NCI-H2196 (cell line): ENCODE measurements around the gene COPS7A.

Experiments used
- DNase-seq: peaks from one replicate; lab custom pipeline; 2025; ENCODE audit not compliant: unreplicated experiment; lab: John Stamatoyannopoulos, UW

COPS7A gene

DNA sequence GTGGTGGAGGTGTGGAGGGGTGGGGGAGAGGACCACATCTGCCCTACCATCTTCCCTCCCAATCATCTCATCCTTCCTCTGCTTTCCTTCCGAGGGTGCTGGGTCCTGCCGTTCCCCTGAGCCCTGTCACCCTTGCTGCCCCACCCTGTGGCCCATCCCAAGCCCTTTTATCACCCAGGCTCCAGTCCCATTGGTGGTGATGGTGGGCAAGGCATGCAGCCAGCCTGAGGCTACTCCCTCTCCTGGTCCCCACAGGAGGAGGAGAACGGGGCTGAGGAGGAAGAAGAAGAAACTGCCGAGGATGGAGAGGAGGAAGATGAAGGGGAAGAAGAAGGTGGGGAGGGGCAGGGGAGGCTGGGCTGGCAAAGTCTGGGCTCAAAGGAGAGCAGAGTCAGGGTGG, 45.8 kb downstream of the COPS7A start:
- no peak for DNase-seq

DNA sequence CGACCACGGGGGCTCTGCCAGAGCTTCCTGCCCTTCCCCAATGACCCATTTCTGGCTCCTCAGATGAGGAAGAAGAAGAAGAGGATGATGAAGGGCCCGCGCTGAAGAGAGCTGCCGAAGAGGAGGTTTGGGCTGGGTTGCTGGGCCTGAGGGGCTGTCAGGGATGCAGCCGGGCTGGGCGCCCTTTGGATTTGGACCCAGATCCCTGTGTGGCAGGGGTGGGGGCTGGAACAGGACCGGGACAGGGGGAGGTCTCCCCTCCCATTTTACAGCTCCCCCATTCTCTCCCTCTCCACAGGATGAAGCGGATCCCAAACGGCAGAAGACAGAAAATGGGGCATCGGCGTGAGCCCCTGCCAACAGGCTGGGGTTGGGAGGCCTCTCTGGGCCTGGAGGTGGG, 46.2 kb downstream of the COPS7A start:
- no peak for DNase-seq

DNA sequence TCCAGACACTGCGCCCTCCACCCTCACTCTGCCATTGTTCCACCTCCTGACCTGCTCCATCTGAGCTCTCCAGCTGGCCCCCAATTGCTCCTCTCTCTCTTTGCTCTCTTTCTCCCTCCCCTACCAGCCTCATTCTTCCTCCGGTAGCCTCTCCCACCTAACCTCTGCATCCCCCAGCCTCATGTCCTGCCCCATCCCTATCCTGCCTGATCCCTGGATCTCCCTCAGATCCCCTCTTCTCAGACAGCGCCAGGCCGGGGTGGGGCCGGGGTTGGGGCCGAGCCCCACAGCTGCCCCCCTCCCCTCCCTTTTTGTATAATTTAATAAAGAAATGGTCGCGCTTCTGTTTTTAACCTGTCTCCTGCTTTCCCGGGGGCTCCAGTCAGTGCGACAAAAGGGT, 46.8 kb downstream of the COPS7A start:
- DNase-seq: no peak

DNA sequence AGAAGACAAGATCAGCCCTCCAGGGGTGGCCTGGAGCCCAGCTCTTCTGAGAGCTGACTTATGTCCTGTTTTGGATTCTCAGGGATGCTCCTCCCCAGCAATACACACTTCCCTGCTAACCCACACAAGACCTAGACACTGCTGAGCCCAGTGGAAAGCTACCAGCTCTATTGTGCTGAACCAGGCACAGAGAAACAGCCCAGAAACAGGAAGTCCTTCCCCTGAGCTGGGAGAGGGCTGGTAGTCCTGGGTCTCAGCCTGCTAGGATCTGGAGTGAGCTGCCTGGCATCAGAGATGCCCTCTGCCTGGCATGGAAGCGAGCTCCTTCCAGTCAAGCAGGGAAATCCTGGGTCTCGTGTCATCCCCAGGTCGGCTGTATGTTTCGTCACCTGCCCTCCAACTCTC, 47.2 kb downstream of the COPS7A start:
- no peak for DNase-seq

DNA sequence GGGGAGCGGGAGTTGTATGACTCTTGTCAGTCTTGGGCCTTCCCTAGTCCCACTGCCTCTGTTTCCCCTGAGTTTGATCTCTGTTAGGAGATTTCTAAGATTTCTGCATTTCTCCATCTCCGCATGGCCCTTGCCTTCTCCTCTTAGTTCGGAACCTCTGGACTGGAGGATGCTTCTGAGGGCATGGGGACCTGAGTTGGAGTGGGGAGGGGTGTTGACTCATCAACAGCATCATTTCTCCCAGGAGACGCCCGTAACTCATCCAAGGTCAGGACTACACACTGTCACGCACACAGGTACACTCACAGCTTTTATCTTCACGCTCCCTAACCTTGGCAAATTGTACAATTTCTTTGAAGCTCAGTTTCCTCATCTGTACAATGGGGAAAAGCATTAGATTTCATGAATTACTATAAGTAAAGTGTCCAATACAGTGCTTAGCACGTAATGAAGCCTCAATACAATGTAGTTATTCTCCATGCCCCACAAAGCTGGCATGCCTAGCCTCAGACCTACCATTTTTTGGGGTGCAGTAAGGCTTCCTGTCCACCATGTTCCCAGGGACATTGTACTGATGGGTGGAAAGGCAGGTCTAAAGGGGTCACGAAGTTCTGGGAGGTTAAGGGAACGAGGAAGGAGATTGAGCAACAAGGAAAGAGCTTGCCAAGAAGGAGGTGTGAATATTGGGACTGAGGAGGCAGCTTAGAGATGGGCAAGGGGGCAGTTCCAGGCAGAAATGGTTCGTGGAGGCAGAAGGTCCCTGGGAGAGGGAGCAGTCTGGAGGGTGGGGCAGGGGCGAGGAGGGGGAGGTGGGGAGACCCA, 47.9 kb downstream of the COPS7A start:
- DNase-seq: no peak

DNA sequence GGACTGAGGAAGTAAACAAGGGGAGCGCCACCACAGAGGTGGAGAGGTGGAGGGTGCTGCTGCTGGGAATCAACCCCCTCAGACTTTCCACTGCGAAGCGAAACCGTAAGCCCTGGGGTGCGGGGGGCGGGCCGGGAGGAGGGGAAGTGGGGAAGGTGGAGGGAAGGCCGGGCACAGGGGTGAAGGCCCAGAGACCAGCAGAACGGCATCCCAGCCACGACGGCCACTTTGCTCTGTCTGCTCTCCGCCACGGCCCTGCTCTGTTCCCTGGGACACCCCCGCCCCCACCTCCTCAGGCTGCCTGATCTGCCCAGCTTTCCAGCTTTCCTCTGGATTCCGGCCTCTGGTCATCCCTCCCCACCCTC, 48.5 kb downstream of the COPS7A start, which contains the start of gene LAG3:
LAG3 (plus strand) TSS at position 190 of the 365 bp plus-strand sequence. CDS start 333 bp downstream, outside the sequence.
- no peak for DNase-seq

DNA sequence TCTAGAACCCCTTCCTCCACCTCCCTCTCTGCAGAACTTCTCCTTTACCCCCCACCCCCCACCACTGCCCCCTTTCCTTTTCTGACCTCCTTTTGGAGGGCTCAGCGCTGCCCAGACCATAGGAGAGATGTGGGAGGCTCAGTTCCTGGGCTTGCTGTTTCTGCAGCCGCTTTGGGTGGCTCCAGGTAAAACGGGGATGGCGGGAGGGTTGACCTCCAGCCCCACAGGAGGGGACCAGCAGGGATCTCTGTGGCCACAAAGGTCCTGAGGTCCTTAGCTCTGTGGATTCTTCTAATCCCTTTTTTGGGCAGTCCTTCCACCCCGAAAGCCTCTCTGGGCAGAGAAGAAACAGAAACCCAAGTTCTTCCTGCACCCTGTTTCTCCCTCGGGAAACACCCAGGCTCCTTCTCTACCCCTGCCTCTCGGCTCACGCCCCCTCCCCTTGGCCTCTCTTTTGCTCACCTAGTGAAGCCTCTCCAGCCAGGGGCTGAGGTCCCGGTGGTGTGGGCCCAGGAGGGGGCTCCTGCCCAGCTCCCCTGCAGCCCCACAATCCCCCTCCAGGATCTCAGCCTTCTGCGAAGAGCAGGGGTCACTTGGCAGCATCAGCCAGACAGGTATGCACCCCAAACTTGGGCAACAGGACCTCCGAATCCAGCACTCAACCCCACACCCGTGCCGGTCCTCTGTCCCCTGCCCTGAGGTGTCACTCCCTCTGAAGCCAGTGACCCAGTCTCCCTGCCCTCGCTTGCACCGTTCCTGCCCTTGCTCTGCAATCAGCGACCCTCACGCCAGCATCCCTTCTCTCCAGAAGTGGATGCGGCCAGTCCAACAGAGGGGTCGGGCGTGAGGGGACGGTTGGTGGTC, 49.1 kb downstream of the COPS7A start:
- no peak for DNase-seq

DNA sequence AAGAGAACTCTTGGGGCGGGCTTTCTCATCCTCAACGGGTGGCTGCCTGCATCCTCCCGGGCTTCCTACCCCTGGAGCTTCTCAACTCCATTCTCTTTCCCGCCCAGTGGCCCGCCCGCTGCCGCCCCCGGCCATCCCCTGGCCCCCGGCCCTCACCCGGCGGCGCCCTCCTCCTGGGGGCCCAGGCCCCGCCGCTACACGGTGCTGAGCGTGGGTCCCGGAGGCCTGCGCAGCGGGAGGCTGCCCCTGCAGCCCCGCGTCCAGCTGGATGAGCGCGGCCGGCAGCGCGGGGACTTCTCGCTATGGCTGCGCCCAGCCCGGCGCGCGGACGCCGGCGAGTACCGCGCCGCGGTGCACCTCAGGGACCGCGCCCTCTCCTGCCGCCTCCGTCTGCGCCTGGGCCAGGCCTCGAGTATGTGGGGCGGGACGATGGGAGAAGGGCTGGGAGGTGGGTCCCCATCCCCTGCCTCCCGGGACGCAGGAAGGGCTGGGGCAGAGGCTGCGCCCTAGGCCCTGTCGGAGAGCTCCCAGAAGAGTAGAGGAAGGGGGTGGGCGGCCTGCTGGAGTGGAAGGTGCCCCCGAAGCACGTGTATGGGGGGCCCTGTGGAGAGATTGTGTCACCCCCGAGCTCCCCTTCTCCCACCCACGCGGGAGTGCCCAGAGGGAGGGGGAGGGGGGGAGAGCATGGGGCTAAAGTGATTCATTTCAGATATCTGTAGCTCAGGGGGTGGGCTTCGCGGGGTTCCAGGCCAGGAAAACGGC, 49.9 kb downstream of the COPS7A start:
- no peak for DNase-seq

DNA sequence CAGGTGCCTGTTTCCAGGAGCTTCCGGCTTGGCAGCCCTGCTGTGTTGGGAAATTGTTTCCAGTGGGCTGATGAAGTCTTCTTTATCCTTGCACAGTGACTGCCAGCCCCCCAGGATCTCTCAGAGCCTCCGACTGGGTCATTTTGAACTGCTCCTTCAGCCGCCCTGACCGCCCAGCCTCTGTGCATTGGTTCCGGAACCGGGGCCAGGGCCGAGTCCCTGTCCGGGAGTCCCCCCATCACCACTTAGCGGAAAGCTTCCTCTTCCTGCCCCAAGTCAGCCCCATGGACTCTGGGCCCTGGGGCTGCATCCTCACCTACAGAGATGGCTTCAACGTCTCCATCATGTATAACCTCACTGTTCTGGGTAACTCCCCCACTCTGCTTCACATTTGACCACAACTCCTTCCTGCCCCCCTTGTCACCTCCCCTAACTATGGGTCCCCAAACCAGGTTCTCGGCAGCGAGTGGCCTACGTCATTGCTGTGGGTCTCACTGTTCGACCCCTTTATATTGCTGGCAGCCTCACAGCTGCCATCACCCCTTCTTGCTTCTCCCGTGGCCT, 50.7 kb downstream of the COPS7A start:
- DNase-seq: no peak

DNA sequence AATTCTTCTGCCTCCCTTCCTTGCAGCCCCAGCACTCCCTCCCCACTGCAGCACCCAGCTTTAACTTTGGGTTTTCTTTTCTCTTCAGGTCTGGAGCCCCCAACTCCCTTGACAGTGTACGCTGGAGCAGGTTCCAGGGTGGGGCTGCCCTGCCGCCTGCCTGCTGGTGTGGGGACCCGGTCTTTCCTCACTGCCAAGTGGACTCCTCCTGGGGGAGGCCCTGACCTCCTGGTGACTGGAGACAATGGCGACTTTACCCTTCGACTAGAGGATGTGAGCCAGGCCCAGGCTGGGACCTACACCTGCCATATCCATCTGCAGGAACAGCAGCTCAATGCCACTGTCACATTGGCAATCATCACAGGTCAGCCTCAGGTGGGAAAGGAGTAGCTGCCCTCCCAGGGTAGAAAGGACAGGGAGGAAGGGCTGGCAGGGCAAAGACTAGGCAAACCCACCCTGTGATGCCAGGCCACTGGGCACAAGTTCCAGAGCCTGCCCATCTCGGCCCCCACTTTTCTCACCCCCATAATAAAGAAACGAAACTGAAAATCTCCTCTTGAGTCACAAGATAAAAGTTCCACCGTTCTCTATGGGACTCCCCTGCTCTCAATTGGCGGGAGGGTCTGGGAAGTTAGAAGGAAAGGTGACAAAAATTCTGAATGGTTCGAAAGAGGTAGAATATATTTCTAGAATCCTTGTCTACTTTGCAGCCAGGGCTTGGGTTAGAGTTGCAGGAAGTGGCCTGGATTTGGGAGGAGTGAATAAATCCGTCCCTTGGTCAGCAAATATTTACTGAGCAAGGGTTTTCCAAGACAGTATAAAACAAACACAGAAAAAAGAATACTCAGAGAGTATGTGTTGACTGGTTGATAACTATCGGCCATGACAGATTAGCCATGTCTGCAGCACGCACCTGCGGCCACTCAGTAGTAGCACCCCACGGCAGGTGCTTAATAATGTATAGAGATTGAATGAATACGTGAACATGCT, 51.6 kb downstream of the COPS7A start:
- no peak for DNase-seq

DNA sequence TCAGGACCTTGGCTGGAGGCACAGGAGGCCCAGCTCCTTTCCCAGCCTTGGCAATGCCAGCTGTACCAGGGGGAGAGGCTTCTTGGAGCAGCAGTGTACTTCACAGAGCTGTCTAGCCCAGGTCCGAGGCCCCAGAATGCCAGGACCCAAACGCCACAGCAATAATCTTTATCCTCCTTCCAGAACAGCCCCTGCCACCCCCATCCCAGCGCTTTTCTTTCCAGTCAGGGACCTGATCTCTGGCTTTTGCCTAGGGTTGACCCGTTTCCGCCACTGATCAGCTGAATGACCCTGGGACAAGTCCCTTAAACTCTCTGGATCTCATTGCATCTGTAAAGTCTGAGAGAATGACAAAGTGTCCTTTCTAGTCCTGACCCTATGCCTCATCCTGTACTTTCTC, 53.5 kb downstream of the COPS7A start:
- no peak for DNase-seq

DNA sequence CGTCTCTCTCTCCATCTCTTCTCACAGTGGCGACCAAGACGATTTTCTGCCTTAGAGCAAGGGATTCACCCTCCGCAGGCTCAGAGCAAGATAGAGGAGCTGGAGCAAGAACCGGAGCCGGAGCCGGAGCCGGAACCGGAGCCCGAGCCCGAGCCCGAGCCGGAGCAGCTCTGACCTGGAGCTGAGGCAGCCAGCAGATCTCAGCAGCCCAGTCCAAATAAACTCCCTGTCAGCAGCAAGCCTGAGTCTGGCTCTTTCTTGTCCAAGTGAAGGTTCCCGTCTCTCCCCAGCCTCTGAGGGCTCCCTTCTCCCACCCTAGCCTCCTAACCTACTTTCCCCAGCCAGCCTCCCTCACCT, 54.3 kb downstream of the COPS7A start:
- peak; percentile 4 for DNase-seq

DNA sequence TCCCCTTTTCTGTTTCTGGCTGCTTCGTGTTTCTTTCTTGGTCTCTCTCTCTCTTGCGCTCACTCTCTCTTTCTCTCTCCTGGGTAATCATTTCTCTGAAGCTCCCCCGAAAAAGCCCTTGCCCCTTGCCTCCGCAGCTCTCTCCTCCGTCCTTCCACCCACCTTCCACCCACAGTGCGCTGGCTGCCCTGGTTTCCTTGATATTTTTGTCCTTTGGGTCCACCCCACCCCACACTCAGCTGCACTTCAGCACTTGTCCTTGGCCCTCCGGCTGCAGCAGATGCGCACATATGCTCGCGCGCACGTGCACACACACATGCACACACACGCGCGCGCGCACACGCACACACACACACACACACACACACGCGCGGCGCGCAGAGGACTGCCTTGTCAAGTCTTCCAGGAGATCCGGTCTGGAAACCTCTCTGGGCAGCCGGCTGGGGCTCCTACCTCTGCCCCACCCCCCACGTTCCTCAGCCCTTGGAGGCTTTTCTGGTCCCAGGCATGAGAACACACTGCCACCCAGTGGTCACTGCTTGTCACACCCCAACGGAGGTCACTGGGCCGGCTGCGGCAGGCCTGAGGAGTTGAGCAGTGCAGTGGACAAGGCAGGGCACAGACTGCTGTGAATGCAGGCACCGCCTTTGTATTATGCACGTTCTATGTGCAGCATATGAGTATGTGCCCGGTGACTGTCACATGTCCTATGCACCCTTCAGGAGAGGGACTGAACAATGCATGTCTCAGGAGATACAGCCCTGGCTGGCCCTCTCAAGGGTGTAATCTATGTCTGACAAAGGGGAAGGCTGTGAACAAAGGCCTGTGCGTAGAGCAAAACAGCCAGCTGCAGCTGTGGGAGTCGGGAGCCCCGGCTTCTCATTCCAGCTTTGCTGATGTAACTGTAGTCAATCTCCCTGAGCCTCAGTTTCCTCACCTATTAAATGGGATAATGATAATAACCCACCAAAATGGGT, 55.0 kb downstream of the COPS7A start:
- peak; percentile 84 for DNase-seq

DNA sequence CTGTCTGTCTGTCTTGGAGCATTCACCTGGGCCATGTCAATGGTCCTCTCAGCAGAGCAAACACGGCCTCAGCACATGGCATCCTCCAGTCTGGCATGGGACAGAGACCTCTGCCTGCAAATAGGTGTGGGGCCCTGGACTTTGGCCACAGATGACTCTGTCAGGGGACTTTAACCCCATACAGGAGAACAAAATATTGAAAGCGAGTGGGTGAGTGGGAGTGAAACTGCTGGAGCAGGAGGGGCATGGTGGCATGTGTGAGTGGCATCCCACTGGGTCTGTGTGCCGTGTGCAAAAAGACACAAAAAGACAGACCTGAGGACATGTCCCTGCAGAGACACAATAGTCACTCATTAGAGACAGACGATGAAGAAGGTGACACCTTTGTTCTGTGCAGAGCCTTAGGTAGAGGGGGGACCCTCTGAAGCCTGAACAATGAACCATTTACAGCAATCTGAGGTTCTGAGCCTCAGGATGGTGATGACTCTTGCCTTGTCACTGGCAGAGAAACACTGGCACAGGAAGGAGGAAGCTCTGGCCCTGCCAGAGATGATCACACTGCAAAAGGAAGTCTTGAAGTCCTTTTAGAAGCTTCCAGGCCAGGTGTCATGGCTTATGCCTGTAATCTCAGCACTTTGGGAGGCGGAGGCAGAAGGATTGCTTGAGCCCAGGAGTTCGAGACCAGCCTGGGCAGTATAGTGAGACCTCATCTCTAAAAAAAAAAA, 56.0 kb downstream of the COPS7A start:
- DNase-seq: no peak

DNA sequence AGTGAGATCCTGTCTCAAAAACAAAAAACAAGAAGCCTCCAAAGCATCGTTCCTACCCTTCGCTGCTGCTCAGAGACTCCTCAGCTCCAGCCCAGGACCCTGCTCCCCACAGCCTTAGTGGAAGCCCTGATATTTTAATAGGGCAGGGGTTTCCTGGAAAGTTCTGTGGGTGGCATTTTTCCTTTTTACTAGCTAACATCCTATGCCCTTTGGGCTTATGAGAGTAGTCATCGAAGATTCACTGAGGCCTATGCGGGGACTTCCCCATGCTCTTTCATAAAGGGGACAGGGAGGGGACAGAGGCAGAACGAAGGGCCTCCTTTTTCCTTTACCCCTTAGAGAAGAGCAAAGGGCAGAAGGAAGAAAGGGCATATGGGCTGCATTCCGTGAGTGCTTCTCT, 56.7 kb downstream of the COPS7A start:
- DNase-seq: no peak
